ENCODE data around the gene UBAP2L. TPM values are rescaled to one million over a fixed set of nuclear protein-coding genes. Genes with fewer than 3 reads are reported as not detected.

Gene UBAP2L
- total and polyA plus RNA-seq, 9 of the 15 experiments (the other 6 are each of a cell fraction or from before 2014, with no cell fraction given): 75.0 to 245 (median 119) TPM

- TF ChIP-seq SAFB2 (IDR thresholded peaks at IDR 0.05; ENCODE audit: borderline replicate concordance, low read depth, low read length, severe bottlenecking) (no peak), ZBTB34 (CRISPR knock-in tag; IDR thresholded peaks at IDR 0.05) (no peak), STAT5A (IDR thresholded peaks at IDR 0.05; ENCODE audit: borderline replicate concordance, low read length) (peak; percentile 48; the same call in 1 of the 2 replicates), MTA2 (IDR thresholded peaks at IDR 0.05; ENCODE audit: low read depth) (peak; percentile 50), PTTG1 (tag; IDR thresholded peaks at IDR 0.05; ENCODE audit: low read depth) (no peak), ZNF12 (CRISPR knock-in tag; IDR thresholded peaks at IDR 0.05) (no peak), NRF1 (conservative IDR thresholded peaks at IDR 0.05 in 1 of 2, IDR thresholded peaks at IDR 0.05 in 1 of 2) (0 out of 4 replicates have a peak, but pooled peaks of 1 of the 2 experiments have one; percentile 18), KLF1 (tag; IDR thresholded peaks at IDR 0.05) (no peak), CREM (IDR thresholded peaks at IDR 0.05; ENCODE audit: low read depth) (no peak), JUN (IDR thresholded peaks at IDR 0.05; ENCODE audit: borderline replicate concordance, low read depth, low read length) (no peak), JUN (CRISPR knock-in tag; IDR thresholded peaks at IDR 0.05; ENCODE audit: borderline replicate concordance) (no peak), TAF1 (IDR thresholded peaks at IDR 0.05; ENCODE audit: control insufficient read depth, extremely low read depth, insufficient read depth, low read length, severe bottlenecking) (no peak), ZNF79 (CRISPR knock-in tag; IDR thresholded peaks at IDR 0.05; ENCODE audit: low read depth) (no peak), ZMIZ1 (IDR thresholded peaks at IDR 0.05; ENCODE audit: low read depth in 2 of 2, low read length in 2 of 2) (no peak), THRB (CRISPR knock-in tag; conservative IDR thresholded peaks at IDR 0.05) (no peak), SNRNP70 (optimal IDR thresholded peaks at IDR 0.05; ENCODE audit: low read depth, low read length) (no peak), ZNF165 (CRISPR knock-in tag; IDR thresholded peaks at IDR 0.05; ENCODE audit: borderline replicate concordance) (no peak), MCM2 (IDR thresholded peaks at IDR 0.05; ENCODE audit: low read depth) (no peak), PHF20 (IDR thresholded peaks at IDR 0.05; ENCODE audit: partially characterized antibody) (no peak), SRSF9 (IDR thresholded peaks at IDR 0.05; ENCODE audit: borderline replicate concordance, low read depth, low read length) (no peak), ZNF316 (IDR thresholded peaks at IDR 0.05) (peak; percentile 57), NBN (IDR thresholded peaks at IDR 0.05; ENCODE audit: low read depth) (peak; percentile 91), NR2F6 (CRISPR knock-in tag; IDR thresholded peaks at IDR 0.05) (no peak)
Measured at GRCh38 chr1:154186852-154187501, 33.8 kb upstream of the UBAP2L start (continued).
